ENCODE measurements around the gene APP.

APP gene

GRCh38 chr21:26091480-26092018 is 79.0 kb downstream of the APP start:
- no peak for ATAC-seq
- TF ChIP-seq RARB (CRISPR knock-in tag; IDR thresholded peaks at IDR 0.05) (no peak), ZC3H10 (CRISPR knock-in tag; IDR thresholded peaks at IDR 0.05) (no peak), ZFP3 (CRISPR knock-in tag; IDR thresholded peaks at IDR 0.05) (no peak), OSR1 (CRISPR knock-in tag; IDR thresholded peaks at IDR 0.05) (no peak), ISL1 (CRISPR knock-in tag; IDR thresholded peaks at IDR 0.05) (no peak), CSRNP3 (CRISPR knock-in tag; IDR thresholded peaks at IDR 0.05) (no peak), TOX (CRISPR knock-in tag; IDR thresholded peaks at IDR 0.05; ENCODE audit: borderline replicate concordance) (no peak), SNAI2 (CRISPR knock-in tag; IDR thresholded peaks at IDR 0.05) (no peak), GLIS3 (CRISPR knock-in tag; IDR thresholded peaks at IDR 0.05) (no peak), BACH2 (CRISPR knock-in tag; IDR thresholded peaks at IDR 0.05; ENCODE audit: borderline replicate concordance) (no peak), ARNTL (CRISPR knock-in tag; IDR thresholded peaks at IDR 0.05; ENCODE audit: borderline replicate concordance, low read depth) (no peak), PPARA (CRISPR knock-in tag; IDR thresholded peaks at IDR 0.05; ENCODE audit: borderline replicate concordance) (no peak), PATZ1 (CRISPR knock-in tag; IDR thresholded peaks at IDR 0.05; ENCODE audit: borderline replicate concordance) (no peak)

GRCh38 chr21:26089730-26090129 is 80.8 kb downstream of the APP start:
- TF ChIP-seq PPARA (CRISPR knock-in tag; IDR thresholded peaks at IDR 0.05; ENCODE audit: borderline replicate concordance) (no peak), ARNTL (CRISPR knock-in tag; IDR thresholded peaks at IDR 0.05; ENCODE audit: borderline replicate concordance, low read depth) (no peak), ZNF565 (CRISPR knock-in tag; conservative IDR thresholded peaks at IDR 0.05; ENCODE audit: low read depth) (no peak), POU6F1 (CRISPR knock-in tag; IDR thresholded peaks at IDR 0.05; ENCODE audit: borderline replicate concordance, low read depth) (no peak), PATZ1 (CRISPR knock-in tag; IDR thresholded peaks at IDR 0.05; ENCODE audit: borderline replicate concordance) (no peak), ISL1 (CRISPR knock-in tag; IDR thresholded peaks at IDR 0.05) (no peak), TOX (CRISPR knock-in tag; IDR thresholded peaks at IDR 0.05; ENCODE audit: borderline replicate concordance) (no peak)
- no peak for ATAC-seq

GRCh38 chr21:26087223-26087918 is 83.2 kb downstream of the APP start:
- TF ChIP-seq RARB (CRISPR knock-in tag; IDR thresholded peaks at IDR 0.05) (no peak), OSR1 (CRISPR knock-in tag; IDR thresholded peaks at IDR 0.05) (no peak)
- ATAC-seq = no peak

GRCh38 chr21:26085882-26086281 is 84.7 kb downstream of the APP start:
- TF ChIP-seq ESRRG (CRISPR knock-in tag; IDR thresholded peaks at IDR 0.05) (no peak), CSRNP3 (CRISPR knock-in tag; IDR thresholded peaks at IDR 0.05) (no peak), SNAI2 (CRISPR knock-in tag; IDR thresholded peaks at IDR 0.05) (no peak), TCF4 (CRISPR knock-in tag; IDR thresholded peaks at IDR 0.05; ENCODE audit: borderline replicate concordance) (no peak), GLIS3 (CRISPR knock-in tag; IDR thresholded peaks at IDR 0.05) (no peak)
- ATAC-seq = no peak
